HG03135 (cell line): ENCODE results near the gene BANF2.

ENCODE experiments used
- ATAC-seq: cut with Tn5 transposase; IDR thresholded peaks from one replicate; pipeline ENCODE4 v1.9.1; 2021; ENCODE audit warnings: mild to moderate bottlenecking, moderate library complexity; ENCODE audit not compliant: unreplicated experiment

The BANF2 gene

DNA sequence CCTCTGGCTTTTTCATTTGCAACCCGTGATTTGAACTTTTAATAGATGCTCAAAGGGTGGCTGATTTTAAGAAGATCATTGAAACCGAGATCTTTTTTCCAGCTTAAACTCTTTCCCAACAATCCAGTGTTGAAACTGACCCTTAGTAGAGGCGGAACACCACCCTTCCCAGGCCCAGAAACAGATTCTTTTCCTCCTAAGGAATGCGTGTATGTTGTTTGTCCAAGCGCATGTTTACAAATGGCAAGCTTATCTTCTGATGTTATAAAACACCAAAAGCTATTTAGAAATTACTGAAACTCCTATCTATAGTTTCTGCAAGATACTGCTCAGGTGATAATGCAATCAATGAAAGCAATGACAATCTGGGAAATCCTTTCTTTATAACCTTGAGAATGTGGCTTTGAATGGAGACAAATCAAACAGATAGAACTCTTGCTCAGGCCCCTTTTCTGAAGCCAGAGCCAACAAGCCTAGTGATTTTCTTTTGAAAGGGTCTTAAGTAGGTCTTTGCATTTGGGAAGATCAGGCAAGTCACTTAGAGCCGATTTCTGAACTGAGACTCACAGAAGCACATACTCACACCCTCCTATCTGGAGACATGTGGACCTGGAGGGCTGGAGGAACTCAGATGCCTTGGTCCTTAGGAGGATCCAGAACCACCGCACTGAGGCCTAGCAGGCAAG, 9.1 kb downstream of the BANF2 start:
- no peak for ATAC-seq

DNA sequence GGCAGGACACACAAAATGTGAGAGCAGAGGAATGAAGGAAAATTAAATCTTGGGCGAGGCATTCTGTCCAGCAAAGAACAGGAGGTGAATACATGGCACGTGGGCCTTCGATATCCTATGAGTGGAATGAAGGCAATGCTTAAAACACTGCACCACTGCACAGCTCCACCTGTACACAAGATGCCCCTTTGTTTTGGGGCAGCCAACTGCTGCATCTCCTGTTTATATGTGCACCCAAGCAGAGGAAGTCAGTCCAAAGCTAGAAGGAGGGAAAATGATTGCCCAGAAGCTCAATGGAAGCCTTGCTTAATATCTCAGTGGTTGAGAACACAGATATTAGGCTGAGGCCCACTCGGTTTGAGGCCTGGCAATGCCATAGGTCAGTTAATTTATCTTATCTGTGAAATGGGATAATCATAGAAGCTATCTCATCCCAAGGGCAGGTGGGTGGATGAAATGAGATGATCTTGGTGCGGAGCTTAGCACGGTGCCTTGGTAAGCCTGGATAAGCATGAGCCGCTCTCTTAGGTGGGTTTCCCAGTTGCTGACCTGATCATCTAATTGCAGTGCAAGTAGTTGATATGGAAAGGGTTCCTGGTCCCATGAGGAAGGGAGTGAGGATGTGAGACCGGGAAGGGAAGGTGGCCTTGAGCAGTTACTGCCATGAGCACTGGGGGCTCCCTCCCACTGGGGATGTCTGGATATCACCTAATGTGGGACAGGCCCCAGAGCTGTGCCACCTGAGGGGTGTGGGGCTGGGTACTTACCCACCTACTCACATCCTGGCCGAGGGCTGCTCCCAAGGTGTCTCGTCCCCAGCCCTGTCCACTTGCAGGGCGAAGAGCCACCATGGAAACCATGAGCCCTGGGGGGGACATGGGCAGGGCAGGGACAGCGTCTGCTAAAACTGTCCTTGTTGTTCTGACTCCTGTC, 9.9 kb downstream of the BANF2 start:
- no peak for ATAC-seq

DNA sequence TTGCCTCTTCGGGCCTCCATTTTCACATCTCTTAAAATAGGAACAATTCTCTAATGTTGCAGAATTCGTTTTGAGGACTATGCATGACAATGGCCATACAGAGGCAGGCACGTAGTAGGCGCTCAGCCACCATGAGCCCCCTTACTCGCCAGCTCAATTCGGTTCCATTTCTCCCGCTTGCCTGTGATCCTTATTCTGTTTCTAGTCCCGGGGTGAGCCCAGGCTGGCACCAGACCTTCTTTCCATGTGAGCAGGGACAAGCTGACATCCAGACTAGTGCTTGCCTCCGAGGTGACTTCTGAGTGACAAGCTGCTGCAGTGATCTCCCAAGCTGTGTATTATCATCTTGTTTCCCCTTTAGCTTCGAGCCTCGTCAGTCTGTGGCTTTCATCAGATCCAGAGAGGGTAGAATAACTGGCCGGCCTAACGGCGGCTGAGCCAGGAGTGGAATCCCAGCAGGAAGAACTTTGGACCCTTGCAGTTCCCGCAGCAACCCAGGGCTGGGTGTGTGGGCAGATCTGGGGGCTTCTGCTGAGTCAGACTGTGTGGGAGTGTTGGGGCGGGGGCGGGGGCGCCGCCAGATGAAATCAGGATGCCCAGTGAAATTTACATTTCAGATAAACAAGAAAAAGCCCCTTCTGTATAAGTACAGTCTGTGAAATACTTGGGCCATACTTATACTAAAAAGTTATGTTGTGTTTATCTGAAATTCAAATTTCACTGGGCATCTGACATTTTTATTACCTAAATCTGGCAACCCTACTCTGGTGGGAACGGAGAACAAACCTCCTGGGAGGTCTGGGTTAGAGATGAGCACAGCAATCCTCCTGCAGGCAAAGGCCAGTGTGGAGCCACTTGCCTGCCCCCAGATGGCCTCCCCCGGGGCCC, 10.9 kb downstream of the BANF2 start:
- no peak for ATAC-seq

DNA sequence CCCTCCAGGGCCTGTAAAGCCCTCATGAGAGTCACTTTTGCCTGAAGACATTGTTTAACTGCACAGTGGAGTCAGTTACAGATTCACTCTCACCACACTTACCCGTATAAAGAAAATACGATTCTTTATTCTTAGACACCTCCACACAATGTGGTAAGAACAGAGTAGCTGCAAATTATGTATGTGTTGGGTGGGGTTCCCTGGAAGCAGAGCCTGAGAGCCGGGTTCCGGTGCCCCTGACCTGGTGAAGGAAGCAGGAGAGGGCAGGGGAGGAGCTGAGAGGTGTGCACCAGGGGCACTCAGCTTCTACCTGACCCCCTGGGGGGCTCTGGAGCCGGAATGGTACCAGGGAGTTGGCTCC, 11.5 kb downstream of the BANF2 start:
- ATAC-seq, result no peak

DNA sequence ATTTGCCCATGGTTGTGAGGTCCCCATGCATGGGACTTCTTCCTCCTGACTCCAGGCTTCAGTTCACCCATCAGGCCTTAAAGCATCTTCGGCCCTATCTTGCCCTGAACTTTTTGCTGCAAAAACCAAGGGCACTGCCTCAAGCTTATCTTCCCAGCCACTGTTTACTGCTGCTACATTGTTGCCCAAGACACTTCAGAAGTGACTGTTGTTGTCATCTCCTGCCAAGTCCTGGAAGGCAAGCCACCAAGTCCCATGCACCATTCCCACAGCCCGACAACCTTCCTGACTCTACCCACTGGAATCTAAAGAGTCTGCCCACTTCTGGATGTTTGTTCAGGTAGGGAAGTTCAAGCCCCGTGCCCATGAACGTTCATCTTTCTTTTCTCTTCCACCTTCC, 12.4 kb downstream of the BANF2 start:
- no peak for ATAC-seq

DNA sequence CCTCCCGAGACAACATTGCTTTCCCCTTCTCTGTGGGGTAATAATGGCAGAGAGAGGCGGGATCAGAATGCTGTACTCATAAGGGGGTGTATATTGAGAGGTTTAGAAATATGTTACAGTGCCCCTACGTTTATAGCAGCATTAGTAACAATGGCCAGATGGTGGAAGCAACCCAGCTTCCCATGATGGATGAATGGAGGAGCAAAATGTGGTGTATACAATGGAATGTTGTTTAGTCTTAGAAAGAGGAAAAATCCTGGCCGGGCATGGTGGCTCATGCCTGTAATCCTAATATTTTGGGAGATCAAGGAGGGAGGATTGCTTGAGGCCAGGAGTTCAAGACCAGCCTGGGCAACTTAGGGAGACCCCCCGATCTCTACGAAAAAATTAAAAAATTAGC, 12.9 kb downstream of the BANF2 start:
- ATAC-seq, result no peak

DNA sequence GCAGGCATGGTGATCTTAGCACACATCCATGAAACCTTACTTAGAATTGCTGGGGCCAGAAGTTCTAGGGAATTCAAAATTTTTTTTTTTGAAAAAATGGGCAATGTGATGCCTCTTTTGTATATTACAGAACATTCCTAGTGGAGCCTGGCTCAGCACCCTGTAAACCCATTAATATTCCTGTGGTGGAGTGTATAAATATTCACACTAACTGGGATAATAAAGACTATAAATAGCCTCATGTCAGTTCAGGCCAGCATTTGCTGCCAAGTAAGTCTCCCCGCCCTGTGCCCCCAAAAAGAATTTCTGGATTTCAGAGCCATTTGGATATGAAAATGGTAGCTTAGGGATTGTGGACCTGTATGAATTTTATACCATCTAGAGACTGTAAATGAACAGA, 14.8 kb downstream of the BANF2 start:
- ATAC-seq, result no peak

DNA sequence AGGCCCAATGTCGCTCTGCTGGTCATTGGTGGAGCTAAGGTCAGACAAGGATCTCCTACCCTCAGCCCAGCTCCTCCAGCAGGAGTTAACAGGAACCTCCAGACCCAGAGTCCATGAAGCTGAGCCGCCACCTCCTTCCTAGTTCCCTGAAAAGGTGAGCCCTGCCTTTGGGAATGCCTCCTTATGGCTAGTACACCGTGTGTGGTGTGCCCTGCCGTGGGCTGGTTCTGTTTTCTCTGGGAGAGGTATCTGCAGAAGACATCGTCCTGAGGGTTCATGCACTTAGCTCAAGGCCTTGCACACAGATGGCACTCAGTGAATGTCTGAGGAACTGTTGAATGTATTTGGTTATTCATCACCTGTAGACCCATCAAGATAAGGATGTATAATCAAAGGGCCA, 15.3 kb downstream of the BANF2 start:
- ATAC-seq, result no peak

DNA sequence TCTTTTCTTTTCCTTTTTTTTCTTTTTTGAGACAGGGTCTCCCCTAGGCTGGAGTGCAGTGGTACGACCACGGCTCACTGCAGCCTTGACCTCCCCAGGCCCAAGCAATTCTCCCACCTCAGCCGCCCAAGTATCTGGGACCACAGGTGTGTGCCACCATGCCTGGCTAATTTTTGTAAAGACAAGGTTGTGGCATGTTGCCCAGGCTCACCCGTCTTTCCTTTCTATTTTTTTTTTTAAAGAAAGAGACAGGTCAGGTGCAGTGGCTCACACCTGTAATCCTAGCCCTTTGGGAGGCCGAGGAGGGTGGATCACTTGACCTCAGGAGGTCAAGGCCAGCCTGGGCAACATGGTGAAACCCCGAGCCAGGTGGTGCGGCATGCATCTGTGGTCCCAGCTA, 16.6 kb downstream of the BANF2 start:
- ATAC-seq, result no peak

DNA sequence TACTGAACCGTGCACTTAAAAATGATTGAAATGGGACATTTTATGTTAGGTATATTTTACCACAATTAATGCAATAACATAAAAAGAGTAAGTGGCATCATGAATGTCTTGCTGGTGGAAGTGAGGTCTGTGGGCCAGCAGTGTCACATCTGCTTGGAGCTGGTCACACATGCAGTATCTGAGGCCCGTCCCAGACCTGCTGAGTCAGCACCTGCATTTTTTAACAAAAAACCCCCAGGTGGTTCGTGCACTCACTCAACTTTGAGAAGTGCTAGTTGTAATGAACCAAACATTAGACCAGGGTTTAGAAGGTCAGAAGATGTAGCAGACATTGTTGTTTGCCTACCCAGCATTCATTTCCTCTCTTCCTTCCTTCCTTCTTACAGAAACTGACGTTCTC, 21.0 kb downstream of the BANF2 start:
- no peak for ATAC-seq

DNA sequence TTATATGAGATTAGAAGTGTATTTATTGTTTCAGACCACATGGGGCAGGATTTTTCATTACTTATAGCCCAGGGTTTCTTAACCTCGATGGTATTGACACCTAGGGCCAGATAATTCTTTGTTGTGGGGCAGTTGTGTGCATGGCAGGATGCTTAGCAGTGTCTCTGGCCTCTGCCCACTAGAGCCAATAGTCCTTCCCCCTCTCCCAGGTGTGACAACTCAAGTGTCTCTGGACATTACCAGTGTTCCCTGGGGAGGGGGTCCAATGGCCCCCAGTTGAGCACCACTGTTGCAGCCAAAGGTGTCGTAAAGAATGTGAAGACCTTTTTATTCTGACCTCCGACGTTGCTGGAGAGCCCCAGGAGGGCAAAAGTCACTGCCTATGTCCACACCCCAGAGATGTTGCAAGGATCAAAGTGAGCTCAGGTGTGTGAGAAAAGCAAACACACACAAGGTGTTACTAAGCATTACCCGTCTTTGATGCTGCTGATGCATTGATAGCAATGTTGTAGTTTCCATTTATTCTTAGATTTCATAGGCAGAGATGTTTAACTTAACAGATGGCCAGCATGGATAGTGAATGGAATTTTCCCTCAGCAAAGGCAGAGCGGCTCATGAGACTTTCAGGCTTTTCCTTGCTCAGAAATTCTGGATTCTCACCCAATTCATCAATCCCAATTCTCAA, 22.2 kb downstream of the BANF2 start:
- no peak for ATAC-seq

DNA sequence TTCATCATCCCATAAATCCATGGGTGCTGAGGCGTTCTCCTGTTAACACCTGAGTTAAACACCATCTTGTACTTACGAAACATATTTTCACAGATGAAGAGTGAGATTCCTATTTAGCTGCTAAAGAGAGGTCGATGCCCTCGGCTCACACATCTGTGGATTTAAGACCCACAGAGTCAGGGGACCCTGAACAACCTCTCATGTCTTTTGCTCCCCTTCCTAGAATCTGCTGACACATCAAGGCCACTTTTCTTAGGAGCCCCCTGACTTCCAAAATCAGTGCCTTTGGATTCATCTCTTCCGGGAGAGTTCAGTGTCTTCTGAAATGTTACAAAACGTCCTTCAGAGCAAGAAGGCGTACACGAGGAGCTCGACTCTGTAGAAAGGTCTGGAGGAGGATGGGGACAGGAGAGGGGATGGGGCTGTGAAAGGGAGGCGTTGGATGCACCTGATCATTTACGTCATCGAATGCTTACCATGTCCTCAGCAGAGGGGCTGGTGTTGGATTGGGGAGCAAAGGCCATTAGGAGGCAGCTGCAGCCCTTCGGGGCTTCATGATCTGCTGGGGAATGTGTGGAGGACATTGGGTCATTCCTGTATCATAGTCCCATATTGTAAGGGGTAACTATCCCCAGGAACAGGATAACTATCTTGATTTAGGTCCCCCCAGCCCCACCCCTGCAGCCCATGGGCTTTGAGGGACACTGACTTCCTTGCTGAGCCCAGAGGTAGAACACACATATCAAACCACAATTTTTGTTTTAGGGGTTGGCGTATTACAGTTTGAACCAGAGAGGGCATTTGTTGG, 22.9 kb downstream of the BANF2 start:
- no peak for ATAC-seq

DNA sequence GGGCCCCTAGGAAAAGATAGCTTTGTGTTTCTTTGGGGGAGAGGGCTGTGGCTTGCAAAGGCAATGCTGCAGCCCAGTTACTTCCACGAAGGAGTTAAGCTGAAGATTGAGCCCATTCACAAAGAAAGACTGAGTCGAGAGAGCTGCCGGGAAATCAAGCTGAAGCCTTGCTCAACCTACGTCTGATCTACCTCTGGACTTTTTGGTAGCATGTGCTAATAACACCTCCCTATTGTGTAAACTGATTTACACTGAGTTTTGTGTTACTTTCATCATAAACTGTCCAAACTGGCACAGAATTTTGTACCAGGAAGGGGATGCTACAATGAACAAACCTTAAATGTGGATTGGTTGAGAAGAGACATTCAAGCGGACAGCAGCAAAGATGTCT, 23.5 kb downstream of the BANF2 start:
- no peak for ATAC-seq

DNA sequence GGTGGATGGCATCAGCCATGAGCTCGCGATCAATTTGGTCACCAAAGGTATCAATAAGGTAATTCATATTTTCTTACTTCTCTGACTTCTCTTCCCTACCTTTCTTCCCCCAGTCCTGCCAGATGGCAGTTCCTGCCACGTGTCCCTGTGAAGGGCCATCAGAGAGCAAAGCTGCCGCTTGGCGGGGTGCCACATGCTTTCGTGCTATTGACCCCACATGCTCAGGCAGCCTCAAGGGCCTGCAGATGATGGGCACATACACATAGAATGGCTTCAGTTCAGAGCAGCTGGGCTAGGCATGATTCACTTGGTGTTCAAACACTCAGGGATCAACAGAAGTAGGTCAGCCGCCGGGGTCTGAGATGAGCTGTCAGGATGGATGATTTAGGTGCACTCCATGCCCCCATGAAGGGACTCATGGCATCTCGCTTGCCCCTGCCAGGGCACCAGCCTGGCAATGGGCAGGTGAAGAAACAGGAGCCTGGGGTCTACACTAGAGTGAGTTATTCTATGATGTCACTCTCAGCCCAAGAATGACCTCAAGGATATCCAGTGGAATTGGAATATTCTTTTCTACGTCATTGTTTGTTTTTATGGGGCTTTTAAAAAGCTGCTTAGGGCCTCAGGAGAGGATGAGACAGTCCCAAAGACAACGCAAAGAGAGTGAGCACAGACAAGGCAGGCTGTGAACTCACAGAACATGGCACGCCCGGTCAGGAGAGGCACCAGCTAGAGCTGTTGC, 25.5 kb downstream of the BANF2 start:
- no peak for ATAC-seq

DNA sequence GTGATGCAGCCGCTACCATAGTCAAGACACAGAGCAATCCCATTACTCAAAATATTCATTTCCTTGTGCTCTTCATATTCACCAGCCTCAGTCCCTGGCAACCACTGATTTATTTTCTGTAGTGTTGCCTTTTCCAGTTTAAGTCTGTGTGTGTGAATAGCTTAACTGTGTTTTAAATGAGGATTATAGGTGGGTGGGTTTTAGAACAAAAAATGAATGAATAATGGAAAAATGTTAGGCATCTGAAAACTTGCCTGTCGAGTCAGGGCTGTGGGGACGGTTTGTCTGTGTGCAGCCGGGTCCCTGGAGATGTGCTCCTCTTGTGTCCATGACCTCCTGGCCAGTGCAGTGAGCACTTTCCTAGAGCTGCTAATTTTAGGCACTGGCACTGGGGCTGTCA, 27.1 kb downstream of the BANF2 start:
- no peak for ATAC-seq

DNA sequence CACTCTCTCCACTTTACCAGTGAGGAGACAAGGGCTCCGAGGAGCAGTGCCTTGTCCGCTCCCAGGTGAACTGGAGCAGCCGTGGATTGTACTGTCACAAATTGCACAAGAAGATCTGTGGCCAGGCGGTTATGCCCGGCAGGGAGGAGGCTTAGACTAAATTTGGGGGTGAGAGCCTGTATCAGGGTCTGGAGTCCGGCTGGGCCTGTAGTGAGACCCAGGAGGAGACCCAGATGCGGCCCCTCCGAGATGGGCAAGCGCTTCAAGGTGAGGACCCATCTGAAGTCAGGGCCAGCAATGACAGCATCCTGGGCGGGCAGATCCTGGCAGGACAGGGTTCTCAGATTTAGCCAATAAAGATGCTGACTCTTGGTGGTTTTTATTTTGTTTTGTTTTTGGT, 27.6 kb downstream of the BANF2 start:
- ATAC-seq, result no peak

DNA sequence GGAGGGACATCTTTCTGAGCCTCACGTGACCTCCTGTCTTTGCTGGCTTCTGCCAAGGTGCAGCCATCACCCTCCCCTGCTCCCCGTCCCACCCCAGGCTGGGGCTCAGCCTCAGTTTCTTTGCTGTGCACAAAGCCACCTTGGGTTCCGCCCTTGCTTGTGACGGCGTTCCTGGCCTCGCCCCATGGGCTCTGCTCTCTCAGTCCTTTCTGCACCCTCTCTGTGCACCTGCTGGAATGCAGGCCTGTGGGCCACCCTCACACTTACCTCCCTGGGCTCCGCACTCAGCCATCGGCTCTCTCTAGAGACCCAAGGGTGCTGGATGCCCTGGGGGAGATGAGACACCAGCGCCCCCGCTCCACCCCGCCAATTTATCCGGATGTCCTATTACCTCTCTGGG, 28.3 kb downstream of the BANF2 start:
- ATAC-seq, result no peak

DNA sequence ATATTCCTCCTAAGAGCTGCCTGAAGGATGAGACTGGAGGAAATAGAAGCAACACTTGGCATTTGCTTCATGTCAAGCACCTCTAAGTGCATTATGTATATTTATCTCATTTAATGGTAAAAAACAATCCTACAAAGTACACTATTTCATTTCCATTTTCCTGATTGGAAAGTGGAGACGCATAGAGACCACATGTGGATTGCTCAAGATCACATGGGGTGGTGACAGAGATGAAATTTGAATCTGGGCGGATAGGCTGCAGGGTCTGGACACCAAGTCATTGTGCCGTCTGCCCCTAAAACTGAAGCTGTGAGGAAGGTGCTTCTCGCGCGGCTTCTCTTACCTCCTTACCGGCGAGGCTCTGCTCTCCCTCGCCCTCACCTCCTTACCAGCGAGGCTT, 30.3 kb downstream of the BANF2 start:
- no peak for ATAC-seq

DNA sequence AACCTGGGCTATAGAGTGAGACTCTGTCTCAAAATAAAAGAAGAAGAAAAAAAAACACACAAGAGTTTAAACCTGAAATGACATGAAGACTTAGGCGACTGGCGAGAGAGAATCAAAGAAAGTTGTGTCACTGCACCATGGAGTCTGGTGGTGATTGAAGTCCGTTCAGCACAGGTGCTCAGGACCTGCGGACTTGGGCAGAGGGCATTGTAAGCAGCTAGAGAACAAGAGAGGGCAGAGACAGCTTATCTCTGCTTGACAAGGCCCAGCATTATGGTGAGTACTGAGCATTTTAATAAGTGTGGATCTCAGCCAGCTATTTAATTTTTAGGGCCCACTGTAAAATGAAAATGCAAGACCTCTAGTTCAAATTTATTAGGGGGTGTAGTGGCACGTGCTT, 31.5 kb downstream of the BANF2 start:
- no peak for ATAC-seq
